GM20000 (cell line): ENCODE results near the gene SLAMF6.

Experiments used
- DNase-seq: peaks from one replicate; pipeline ENCODE4 v3.0.0; 2012; ENCODE audit warnings: low spot score
- CTCF ChIP-seq: IDR thresholded peaks from 2 replicates; pipeline ENCODE4 v1.5.1; 2012; ENCODE audit warnings: mild to moderate bottlenecking, control low read depth; ENCODE audit errors: extremely low read depth, missing control alignments

The SLAMF6 gene

GRCh38 chr1:160474392-160475242 is 48.4 kb downstream of the SLAMF6 start:
- no peak for TF ChIP-seq CTCF
- DNase-seq, result no peak

- no peak for TF ChIP-seq CTCF
These were observed 50.9 kb downstream of the SLAMF6 start for GRCh38 chr1:160472112-160472511.

GRCh38 chr1:160471253-160471652 is 51.8 kb downstream of the SLAMF6 start:
- no peak for TF ChIP-seq CTCF
- DNase-seq, result no peak

More at GRCh38 chr1:160472112-160472511, 50.9 kb downstream of the SLAMF6 start:
- DNase-seq, result no peak

GRCh38 chr1:160467576-160467975 is 55.5 kb downstream of the SLAMF6 start:
- TF ChIP-seq CTCF, result no peak

GRCh38 chr1:160466961-160467360 is 56.1 kb downstream of the SLAMF6 start:
- no peak for TF ChIP-seq CTCF
- DNase-seq, result no peak

More at GRCh38 chr1:160467576-160467975, 55.5 kb downstream of the SLAMF6 start:
- DNase-seq, result no peak

- no peak for DNase-seq
- no peak for TF ChIP-seq CTCF
These were observed 57.9 kb downstream of the SLAMF6 start for GRCh38 chr1:160465123-160465522.

- no peak for DNase-seq
- no peak for TF ChIP-seq CTCF
These were observed 62.3 kb downstream of the SLAMF6 start for GRCh38 chr1:160460683-160461287.
